HG02623 (cell line): ENCODE results near the gene PACS1.

Experiments
- ATAC-seq: cut with Tn5 transposase; IDR thresholded peaks from one replicate; pipeline ENCODE4 v1.9.1; 2021; ENCODE audit warnings: moderate library complexity; ENCODE audit not compliant: unreplicated experiment

Gene PACS1

GRCh38 chr11:66048547-66049323 is 21.3 kb upstream of the PACS1 start, which contains the start of gene GAL3ST3:
GAL3ST3 (minus strand) TSS chr11:66049161; CDS start chr11:66045415, 3,746 bp downstream.
- ATAC-seq = no peak

DNA sequence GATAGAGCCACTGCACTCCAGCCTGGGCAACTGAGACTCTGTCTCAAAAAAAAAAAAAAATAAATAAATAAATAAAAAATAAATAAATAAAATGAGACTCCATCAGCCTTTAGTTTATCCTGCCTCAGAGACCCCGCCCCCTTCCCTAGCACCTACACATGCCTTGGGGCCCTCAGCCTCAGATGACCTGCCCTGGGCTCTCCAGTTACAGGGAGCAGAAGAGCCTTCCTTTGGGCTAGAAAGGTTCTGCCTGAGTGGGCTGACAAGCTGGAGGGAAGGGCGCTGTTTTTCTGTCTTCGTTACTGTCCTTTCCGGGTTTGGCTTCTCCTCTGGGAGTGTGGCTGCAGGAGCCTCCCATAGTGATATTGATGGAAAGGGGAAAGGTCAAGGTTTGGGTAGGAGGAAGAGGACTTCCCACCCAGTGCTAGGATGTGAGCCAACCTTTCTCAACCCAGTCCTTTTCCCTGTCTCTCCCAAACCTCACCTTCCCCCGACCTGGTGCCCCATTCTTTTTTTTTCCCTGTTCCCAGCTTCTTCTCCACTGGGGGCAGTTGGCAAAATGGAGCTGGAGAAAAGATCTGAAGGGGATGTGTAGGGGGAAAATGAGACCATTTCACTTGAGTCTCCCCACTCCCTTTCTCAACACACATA is 19.4 kb upstream of the PACS1 start:
- no peak for ATAC-seq

DNA sequence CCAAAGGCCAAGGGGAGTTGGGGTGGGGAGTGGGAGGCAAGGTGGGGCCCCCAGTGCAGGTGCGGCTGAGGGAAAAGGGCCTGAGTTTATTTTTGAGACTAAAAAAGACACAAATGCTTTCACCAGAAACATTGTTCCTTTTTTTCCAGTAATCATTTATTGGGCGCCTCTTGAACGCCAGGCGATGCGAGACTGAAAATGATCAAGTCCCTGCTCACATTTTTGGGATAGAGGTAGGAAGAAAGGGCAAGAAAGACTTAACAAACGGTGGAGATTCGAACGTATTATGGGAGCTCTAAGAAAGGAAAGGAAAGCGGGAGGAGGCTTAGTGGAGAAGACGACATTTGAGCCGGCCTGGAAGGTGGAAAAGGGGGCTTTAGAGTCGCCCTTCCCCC is 18.7 kb upstream of the PACS1 start:
- ATAC-seq = no peak

GRCh38 chr11:66051766-66052663 is 18.1 kb upstream of the PACS1 start, which contains the start of gene SF3B2:
SF3B2 (plus strand) TSS chr11:66052364; CDS start chr11:66052385, 21 bp downstream.
- ATAC-seq = peak; percentile 91

DNA sequence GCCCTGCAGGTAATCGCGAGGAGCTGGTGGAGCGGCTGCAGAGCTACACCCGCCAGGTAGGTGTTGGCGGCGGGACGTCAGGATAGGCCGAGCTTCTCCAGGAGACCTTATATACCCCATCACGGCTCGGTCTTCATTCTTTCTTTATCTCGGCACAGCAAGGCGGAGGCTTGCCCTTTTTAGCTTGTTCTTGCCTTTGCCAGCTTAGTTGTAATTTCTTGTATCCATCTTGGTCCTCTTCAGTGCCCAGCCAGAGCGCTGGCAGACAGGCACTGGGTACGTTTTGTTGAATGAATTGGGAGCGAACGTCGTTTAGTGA is 17.4 kb upstream of the PACS1 start:
- ATAC-seq = no peak

- ATAC-seq = no peak
Measured at GRCh38 chr11:66055021-66055420, 15.1 kb upstream of the PACS1 start.

DNA sequence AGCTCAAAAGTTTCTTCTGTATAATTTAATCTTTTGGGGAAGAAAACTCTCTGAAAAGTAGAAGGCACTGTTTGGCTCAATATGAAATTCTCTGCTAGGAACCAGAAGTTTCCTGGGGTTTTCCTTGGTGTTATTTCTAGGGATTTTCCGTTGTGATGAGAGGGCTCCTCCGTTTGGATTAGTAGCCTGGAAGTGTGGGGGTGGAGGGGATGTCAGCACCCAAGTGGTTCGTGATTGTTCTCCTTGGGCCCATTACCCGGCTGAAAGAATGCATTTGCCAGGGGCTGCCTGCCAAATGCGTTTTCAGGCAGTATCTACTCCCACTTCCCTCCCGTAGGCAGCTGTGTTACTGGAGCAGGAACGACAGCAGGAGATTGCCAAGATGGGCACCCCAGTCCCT is 13.6 kb upstream of the PACS1 start:
- ATAC-seq = no peak

DNA sequence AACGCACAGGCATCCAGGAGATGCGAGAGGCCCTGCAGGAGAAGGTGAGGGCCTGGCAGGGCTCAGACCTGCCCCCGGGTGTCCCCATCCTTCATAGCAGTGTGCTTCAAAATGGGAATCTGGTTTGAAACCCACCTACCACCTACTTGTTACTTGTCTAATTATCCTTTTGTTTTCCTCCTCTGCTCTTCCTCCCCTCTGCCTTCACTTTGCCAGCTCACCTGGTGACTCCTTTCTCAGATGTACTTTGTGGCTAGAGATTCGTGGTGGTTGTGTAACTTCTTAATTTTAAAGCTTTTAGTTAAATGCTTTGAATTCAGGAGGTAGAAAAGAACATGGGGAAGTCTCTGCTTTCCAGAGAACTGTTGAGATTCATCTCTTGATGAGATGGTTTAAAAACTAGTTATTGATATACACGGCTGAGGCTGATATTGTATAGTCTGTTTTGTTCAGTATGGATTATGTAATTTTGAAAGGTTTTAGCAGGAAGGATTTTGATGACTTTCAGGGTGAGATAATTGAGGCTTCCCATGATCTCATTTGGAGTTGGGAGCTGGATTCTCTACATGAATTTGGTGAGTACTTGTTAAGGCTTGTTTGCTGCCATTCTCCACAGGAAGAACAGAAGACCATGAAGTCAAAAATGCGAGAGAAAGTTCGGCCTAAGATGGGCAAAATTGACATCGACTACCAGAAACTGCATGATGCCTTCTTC is 9.9 kb upstream of the PACS1 start:
- ATAC-seq = no peak

- ATAC-seq = no peak
Measured at GRCh38 chr11:66061268-66061667, 8.8 kb upstream of the PACS1 start.

GRCh38 chr11:66062408-66062807 is 7.7 kb upstream of the PACS1 start:
- no peak for ATAC-seq

GRCh38 chr11:66063900-66064299 is 6.2 kb upstream of the PACS1 start:
- no peak for ATAC-seq

GRCh38 chr11:66064571-66064970 is 5.5 kb upstream of the PACS1 start:
- ATAC-seq = no peak

DNA sequence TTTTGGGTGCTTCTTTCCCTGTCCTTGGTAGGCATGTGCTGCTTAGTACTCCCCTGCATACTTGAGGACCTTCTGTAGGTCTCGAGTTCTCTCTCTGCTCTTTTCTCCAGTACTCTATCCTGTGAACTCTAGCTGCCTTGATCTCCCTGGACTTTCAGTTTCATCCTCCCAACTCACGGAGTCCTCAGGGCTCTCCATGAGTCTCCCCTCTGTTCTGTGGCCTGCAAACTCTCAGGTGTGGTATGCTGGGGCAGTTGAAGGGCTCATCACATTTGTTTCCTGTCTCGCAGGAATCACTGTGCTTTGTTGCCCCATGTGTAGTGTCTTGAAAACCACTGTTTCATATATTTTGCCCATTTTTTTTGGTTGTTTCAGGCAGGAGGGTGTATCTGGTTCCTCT is 3.3 kb upstream of the PACS1 start:
- ATAC-seq = no peak

GRCh38 chr11:66067640-66068039 is 2.4 kb upstream of the PACS1 start:
- ATAC-seq = no peak

- ATAC-seq = no peak
Measured at GRCh38 chr11:66068154-66068821, 1.8 kb upstream of the PACS1 start.

DNA sequence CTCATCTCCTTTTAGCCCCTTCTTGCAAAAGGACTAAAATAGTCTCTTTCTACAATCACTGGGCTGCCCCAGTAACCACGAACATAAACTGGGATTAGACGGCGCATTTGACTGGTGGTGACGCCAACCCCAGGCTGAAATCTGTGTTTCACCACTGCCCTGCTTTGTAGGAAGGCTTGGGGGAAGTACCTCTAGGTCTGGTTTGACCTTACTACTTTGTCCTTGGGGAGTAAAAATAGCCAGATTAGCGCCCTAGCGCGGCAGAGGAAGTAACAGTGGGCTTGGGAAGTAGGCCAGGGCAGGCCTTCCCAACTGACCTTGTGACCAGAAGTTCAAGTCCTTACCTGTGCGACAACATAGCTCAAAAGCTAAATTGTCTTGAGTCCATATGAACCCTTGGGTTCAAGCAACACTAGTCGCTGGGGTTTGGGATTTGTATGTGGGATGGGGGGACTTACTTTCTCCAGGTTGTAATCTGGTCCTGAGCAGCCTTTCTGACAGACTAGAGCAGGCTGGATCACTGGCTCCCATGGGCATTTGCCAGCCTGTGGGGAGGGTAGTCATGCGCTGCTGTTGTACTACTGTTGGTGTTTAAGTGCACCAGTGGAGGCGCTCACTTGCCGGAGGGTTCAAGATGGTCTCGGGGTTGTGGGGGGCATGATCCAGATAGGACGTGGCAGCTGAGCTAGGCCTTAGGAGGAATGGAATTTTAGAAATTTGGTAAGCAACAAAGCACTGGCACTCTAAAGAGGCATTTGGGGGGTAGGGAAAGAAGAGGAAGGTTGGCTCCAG is 953 bp upstream of the PACS1 start:
- no peak for ATAC-seq

DNA sequence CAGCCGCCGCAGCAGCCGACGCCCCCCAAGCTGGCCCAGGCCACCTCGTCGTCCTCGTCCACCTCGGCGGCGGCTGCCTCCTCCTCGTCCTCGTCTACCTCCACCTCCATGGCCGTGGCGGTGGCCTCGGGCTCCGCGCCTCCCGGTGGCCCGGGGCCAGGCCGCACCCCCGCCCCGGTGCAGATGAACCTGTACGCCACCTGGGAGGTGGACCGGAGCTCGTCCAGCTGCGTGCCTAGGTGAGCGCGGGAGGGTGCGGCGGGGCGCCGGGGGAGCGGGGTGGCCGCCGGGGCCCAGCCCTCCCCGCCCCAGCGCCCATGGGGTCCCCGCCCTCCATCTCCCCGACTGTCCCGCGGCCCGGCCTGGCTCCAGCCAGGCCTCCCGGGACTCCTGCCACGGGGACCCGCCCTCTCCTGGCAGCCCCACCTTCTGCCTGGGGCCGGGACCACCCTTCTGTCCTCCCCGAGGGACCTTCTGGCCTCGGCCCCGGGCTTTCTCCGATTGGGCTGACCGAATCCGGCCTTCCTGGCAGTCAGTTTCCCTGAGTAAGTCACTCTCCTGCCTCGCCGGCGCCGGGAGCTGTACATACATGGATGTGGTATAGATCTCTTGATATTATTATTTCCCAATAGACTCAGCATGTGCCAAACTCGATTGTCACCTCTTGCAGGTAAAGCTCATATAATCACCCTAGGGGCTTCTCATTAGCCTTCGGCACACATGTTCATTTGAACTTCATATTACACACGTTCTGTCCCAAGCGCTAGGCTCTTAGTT is 720 bp downstream of the PACS1 start:
- ATAC-seq = peak; percentile 15

DNA sequence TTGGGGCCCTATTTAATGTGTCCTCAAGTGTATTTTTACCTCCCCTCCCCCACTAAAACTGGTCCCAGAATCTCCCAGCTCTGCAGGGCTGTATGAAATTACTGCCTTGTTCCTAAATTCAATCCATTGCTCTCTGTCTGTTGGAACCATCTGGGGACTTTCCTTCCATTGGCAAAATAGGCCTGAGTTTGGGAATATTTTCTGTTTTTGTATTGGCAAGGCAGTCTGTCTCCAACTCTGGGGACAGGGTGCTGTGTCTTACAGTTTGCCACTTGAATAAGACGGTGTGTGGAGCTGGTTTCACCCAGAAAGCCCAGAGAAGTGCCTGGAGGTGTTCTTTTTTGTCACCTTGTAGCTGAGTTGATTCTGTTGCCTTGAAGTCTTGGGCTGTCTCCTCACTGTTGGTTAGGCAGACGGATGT is 1.3 kb downstream of the PACS1 start:
- ATAC-seq = no peak

DNA sequence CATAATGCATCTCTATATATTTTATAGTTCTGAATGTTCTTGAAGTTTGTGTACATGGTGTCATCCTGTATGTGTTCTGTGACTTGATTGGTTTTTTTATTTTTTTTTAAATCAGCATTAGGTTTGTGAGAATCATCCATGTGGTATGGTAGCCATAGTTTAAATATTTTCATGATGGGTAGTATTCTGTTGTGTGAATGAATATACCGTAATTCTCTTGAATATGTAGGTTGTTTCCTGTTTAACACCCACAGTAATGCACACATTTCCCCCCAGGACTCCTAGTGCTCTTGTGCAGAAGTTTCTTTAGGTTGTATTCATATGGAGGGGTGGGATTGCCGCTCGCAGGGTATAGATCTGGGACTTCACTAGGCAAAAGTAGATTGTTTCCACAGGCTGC is 2.0 kb downstream of the PACS1 start:
- no peak for ATAC-seq
